Adipocyte (in vitro differentiated cells): Measurements from ENCODE around the gene CIT.
A peak's percentile ranks its signal among the peaks of the same experiment; 100 is the strongest.
"Not testable (repeated sequence)": the region's sequence is repeated elsewhere in the genome, so short reads cannot be mapped to it uniquely, and the experiment has no call there.

ENCODE experiments used
- DNase-seq: peaks from one replicate; pipeline ENCODE4 v3.0.0-alpha.2; 2015; ENCODE audit warnings: low read depth
- H3K27me3 ChIP-seq: replicated peaks from 2 replicates; pipeline ENCODE4 v1.7.0; 2013; ENCODE audit warnings: mild to moderate bottlenecking, low read length, moderate library complexity; ENCODE audit not compliant: control insufficient read depth, insufficient read depth
- H3K36me3 ChIP-seq: 2 replicates; pipeline ENCODE4 v1.7.0; 2013; ENCODE audit warnings: low read length, mild to moderate bottlenecking, moderate library complexity; ENCODE audit not compliant: control insufficient read depth, insufficient read depth, severe bottlenecking
- H3K4me1 ChIP-seq: 2 replicates; pipeline ENCODE4 v1.7.0; 2013; ENCODE audit warnings: mild to moderate bottlenecking, low read length, moderate library complexity; ENCODE audit not compliant: control insufficient read depth, insufficient read depth
- H3K4me3 ChIP-seq: 2 replicates; pipeline ENCODE4 v1.7.0; 2013; ENCODE audit warnings: mild to moderate bottlenecking, low read length, moderate library complexity
- H3K9ac ChIP-seq: 2 replicates; pipeline ENCODE4 v1.7.0; 2013; ENCODE audit warnings: mild to moderate bottlenecking, low read length, moderate library complexity
- H3K9me3 ChIP-seq: 2 replicates; pipeline ENCODE4 v1.7.0; 2013; ENCODE audit warnings: mild to moderate bottlenecking, low read length, moderate library complexity; ENCODE audit not compliant: control insufficient read depth

CIT gene

DNA sequence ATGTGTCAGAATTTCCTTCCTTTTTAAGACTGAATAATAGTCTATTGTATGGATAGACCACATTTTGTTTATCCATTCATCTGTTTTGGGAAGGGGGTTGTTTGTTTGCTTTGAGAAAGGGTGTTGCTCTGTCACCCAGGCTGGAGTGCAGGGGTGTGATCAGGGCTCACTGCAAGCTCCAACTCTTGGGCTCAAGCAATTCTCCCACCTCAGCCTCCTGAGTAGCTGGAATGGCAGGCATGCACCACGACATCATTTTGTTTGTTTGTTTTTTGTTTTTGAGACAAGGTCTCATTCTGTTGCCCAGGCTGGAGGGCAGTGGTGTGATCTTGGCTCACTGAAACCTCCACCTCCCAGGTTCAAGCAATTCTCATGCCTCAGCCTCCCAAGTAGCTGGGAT lies 15.5 kb upstream of the CIT start:
- not testable (repeated sequence) for DNase-seq

DNA sequence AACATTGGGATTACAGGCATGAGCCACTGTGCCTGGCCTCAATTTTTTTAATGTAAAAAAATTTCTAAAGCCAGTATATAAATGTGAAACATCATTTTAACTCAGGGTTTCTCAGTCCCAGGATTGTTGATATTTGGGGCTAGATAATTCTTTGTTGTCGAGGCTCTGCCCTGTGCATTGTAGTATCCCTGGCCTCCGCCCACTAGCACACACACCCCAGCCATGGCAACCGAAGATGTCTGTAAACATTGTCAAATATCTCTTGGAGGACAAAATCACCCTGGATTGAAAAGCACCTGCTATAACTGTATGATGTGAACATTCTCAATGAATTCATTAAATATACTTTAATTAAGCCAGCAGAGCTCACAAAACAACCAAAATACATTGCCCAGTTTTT lies 8.4 kb upstream of the CIT start:
- Histone ChIP-seq H3K9me3 (no peaks in the 10 kb centered on the region), H3K27me3 (no peaks in the 10 kb centered on the region), H3K36me3 (no peaks in the 10 kb centered on the region), H3K4me3 (no peak overlapping the region), H3K9ac (no peak overlapping the region), H3K4me1 (no peaks in the 10 kb centered on the region)
- DNase-seq: no peak

More for the DNA sequence above, 15.5 kb upstream of the CIT start:
- H3K9me3 ChIP-seq, H3K27me3 ChIP-seq, H3K4me1 ChIP-seq, H3K36me3 ChIP-seq, H3K9ac ChIP-seq, H3K4me3 ChIP-seq: not testable (repeated sequence)

DNA sequence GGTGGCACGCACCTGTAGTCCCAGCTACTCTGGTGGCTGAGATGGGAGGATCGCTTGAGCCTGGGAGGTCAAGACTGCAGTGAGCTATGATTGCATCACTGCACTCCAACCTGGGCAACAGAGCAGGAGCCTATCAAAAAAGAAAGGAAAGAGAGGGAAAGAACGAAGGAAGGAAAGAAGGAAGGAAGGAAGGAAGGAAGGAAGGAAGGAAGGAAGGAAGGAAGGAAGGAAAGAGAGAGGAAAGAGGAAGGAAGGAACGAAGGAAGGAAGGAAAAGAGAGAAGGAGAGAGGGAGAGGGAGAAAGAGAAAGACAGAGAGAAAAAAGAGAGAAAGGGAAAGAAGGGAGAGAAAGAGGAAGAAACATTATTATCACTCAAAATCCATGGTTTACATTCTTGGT lies 6.7 kb upstream of the CIT start:
- not testable (repeated sequence) for DNase-seq, H3K9ac ChIP-seq, H3K36me3 ChIP-seq

DNA sequence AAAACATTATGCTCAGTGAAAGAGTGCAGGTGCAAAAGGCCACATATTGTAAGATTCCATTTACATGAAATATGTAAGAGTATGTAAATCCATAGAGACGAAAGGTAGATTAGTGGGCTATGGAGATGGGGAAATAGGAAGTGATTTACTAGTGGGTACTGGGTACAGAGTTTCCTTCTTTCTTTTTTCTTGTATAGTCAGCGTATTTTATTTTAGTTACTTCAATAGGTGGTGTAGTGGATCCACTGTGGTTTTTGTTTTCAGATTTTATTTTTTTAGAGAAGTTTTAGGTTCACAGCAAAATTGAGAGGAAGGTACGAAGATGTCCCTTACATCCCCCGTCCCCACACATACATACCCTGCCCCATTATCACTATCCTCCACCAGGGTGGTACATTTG lies 6.1 kb upstream of the CIT start:
- Histone ChIP-seq H3K27me3 (no peaks in the 10 kb centered on the region), H3K4me3 (no peak overlapping the region), H3K36me3 (no peaks in the 10 kb centered on the region), H3K4me1 (no peaks in the 10 kb centered on the region), H3K9ac (no peak overlapping the region), H3K9me3 (no peaks in the 10 kb centered on the region)
- no peak for DNase-seq

More for the DNA sequence above, 6.7 kb upstream of the CIT start:
- H3K4me3 ChIP-seq, H3K27me3 ChIP-seq, H3K4me1 ChIP-seq, H3K9me3 ChIP-seq: not testable (repeated sequence)

DNA sequence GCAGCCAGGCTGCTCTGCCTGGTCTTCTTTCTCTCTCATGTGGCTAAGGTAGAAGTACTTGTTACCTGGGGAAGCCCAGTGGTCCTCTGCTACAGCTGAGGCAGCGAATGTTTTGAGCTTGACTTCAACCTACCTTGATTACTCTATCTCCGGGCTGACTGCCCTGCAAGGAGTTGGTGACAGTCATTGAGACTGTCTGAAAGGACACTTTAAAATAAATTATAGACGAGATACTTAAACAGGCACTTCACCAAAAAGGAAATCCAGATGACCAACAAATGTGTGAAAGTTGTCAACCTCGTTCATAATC lies 474 bp upstream of the CIT start:
- peak overlapping the region; percentile 92 for H3K4me3 ChIP-seq
- H3K9me3 ChIP-seq: no peaks in the 10 kb centered on the region
- H3K4me1 ChIP-seq: peaks cover 2% of the 10 kb centered on the region
- H3K36me3 ChIP-seq: no peaks in the 10 kb centered on the region
- no peak for DNase-seq
- H3K9ac ChIP-seq: no peak overlapping the region
- no peaks in the 10 kb centered on the region for H3K27me3 ChIP-seq

DNA sequence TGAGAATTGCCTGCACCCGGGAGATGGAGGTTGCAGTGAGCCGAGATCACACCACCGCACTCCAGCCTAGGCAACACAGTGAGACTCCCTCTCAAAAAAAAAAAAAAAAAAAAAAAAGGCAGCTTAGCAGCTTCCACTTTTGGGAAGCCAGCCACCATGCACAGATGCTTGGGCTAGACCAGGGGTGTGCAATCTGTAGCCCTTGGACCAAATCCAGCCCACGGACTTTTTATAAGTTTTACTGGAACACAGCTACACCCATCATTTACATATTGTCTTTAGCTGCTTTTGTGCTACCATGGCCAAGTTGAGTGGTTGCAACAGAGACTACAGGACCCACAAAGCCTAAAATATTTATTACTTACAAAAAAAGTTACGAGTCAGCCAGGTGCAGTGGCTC lies 6.7 kb downstream of the CIT start:
- no peaks in the 10 kb centered on the region for H3K27me3 ChIP-seq
- no peak for DNase-seq
- H3K4me3 ChIP-seq: no peak overlapping the region
- no peaks in the 10 kb centered on the region for H3K36me3 ChIP-seq
- H3K9ac ChIP-seq: no peak overlapping the region
- H3K4me1 ChIP-seq: peaks cover 7% of the 10 kb centered on the region
- no peaks in the 10 kb centered on the region for H3K9me3 ChIP-seq

DNA sequence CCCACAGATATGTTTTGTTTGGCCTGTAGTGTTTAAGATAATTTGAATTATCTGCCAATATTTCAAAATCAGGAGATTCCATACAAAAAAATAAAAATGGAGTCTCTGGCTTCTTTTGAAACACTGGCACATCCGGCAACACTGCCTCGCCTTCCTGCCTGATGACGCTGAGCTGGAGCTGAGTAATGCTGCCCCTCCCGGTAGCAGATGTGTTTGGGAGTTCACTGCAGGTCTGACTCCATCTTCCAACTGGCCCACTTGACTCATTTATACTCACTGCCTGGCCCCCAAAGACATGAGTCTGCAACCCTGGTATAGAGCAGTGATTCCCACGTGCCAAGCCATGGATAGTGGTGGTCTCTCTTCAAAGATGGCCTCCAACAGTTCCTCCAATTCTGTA lies 7.4 kb downstream of the CIT start:
- peak overlapping the region; percentile 5 for H3K9ac ChIP-seq
- no peaks in the 10 kb centered on the region for H3K36me3 ChIP-seq
- peaks cover 7% of the 10 kb centered on the region for H3K4me1 ChIP-seq
- no peaks in the 10 kb centered on the region for H3K27me3 ChIP-seq
- peak overlapping the region; percentile 25 for H3K4me3 ChIP-seq
- H3K9me3 ChIP-seq: no peaks in the 10 kb centered on the region
- peak; percentile 71 for DNase-seq

DNA sequence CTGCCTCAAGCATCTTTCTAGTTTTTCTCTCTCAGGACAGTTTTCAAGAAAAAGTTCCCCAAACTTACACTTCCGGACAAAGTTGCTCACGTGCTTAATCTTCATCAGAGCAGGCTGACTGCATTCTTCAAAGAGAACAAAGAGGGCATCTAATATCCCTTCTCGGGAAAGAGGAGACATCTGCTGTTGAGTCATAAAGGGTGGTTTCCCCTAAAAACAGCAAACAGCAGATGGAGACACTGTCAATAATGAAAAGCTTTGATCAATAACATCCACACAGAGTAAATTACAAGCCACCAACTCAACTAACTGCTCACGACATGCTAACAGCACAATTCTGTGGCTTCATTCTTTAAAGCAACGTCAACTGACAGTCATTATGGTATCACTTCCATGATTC lies 8.1 kb downstream of the CIT start:
- no peaks in the 10 kb centered on the region for H3K27me3 ChIP-seq

DNA sequence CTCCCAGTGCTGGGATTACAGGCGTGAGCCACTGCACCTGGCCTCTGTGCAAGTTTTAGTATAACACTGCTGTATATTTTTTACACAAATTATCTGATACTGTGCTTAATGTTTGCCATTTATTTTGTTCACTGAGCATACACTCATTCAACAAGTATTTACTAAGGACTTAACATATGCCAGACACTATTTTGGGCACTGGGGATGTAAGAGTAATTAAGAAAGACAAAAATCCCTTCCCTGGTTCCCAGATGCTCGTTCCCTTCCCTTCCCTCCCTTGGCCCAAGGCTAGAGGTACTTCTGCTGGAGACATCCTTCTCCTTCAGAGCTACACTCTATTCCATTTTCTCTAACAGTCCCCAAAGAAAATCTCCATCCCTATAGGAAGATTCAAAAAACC lies 12.5 kb downstream of the CIT start:
- DNase-seq: no peak
- Histone ChIP-seq H3K4me3 (no peak overlapping the region), H3K9ac (no peak overlapping the region), H3K4me1 (peaks cover 7% of the 10 kb centered on the region), H3K36me3 (no peaks in the 10 kb centered on the region), H3K9me3 (no peaks in the 10 kb centered on the region), H3K27me3 (no peaks in the 10 kb centered on the region)

More for the DNA sequence above, 8.1 kb downstream of the CIT start:
- H3K36me3 ChIP-seq: no peaks in the 10 kb centered on the region
- no peak overlapping the region for H3K4me3 ChIP-seq
- no peak overlapping the region for H3K9ac ChIP-seq
- H3K4me1 ChIP-seq: peaks cover 7% of the 10 kb centered on the region
- H3K9me3 ChIP-seq: no peaks in the 10 kb centered on the region
- DNase-seq: peak; percentile 30

DNA sequence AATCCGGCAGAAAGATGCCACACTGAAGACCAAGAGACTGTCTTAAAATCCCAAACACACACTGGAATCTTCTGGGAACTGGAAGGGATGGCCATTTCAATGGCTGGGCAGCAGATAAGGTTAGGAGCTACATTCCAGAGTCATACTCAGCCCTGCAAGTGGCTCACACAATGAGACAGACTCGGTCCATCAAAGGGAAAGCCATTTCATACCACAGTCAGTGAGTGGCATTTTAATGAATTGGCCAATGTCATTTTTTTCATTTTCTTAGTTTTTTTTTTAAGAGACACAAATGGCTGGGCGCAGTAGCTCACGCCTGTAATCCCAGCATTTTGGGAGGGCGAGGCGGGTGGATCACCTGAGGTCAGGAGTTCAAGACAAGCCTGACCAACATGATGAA lies 17.9 kb downstream of the CIT start:
- H3K36me3 ChIP-seq: no peaks in the 10 kb centered on the region
- H3K27me3 ChIP-seq: no peaks in the 10 kb centered on the region
- no peak overlapping the region for H3K4me3 ChIP-seq
- H3K4me1 ChIP-seq: no peaks in the 10 kb centered on the region
- no peaks in the 10 kb centered on the region for H3K9me3 ChIP-seq
- no peak overlapping the region for H3K9ac ChIP-seq
- DNase-seq: no peak

DNA sequence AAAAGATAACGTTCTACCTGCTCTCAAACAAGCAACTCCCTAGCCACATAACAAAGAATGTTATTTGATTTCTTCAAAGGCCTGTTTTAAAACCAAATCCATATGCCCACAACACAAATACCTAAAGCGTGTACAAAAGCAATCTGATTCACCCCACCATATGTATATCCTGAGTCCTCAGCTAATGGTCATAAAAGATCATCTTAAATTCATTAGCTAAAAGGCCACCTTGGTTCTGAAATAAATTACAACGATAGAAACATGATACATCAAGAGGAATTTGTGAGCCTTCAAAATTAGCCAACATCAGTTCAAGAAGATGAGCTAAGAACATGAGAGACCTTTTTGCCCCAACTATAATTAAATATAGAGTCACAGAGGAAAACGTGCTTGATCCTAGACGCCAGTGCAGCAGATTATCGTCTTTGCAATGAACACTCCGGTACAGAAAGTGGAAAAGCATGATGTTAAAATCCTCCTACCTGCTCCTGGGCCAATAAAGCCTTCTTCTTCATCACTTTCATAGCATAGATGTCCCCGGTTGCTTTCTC lies 20.0 kb downstream of the CIT start:
- Histone ChIP-seq H3K9me3 (no peaks in the 10 kb centered on the region), H3K4me3 (no peak overlapping the region), H3K27me3 (no peaks in the 10 kb centered on the region), H3K9ac (no peak overlapping the region), H3K4me1 (no peaks in the 10 kb centered on the region), H3K36me3 (no peaks in the 10 kb centered on the region)
- no peak for DNase-seq

DNA sequence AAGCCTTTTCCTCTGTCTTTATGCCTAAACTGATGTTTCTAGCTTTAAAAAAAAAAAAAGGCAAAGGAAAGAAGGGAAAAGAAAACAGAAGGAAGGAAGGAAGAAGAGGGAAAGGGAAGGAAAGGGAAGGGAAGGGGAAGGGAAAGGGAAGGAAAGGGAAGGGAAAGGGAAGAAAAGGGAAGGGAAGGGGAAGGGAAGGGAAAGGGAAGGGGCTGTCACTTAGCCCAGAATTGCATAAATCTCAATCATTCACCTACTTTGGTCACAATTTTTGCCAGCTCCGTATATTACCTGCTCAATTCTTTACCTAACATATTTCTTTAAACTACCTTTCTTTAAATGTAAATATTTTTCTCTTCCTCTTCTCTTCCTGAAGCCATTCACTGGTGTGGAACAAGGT lies 26.8 kb downstream of the CIT start:
- no peaks in the 10 kb centered on the region for H3K36me3 ChIP-seq
- no peaks in the 10 kb centered on the region for H3K4me1 ChIP-seq
- no peak overlapping the region for H3K9ac ChIP-seq
- DNase-seq: no peak
- H3K27me3 ChIP-seq: no peaks in the 10 kb centered on the region
- no peaks in the 10 kb centered on the region for H3K9me3 ChIP-seq
- H3K4me3 ChIP-seq: no peak overlapping the region
